HepG2 (cell line): Measurements from ENCODE around the gene NUCB1. TPM values are rescaled to one million over a fixed set of nuclear protein-coding genes. Genes with fewer than 3 reads are reported as not detected.

Experiments used
- BCLAF1 ChIP-seq: fragments of 450-650 bp; IDR thresholded peaks from 2 replicates; pipeline ENCODE4 v1.6.1; 2017; ENCODE audit warnings: mild to moderate bottlenecking
- GRHL1 ChIP-seq: sonication (generic); formaldehyde crosslinking; conservative IDR thresholded peaks from 2 replicates; pipeline ENCODE4 v1.8.0; 2022; ENCODE audit warnings: missing genetic modification reagents
- HCFC1 ChIP-seq: fragments of 150-350 bp; IDR thresholded peaks from 2 replicates; pipeline ENCODE4 v1.6.1; 2014; ENCODE audit warnings: low read depth, low read length
- IRF2 ChIP-seq: IDR thresholded peaks from 2 replicates; pipeline ENCODE4 v1.6.1; 2018; ENCODE audit warnings: missing genetic modification reagents, missing compliant biosample characterization
- MATR3 ChIP-seq: sonication (generic); formaldehyde crosslinking; IDR thresholded peaks from 2 replicates; pipeline ENCODE4 v1.4.0; 2020; ENCODE audit warnings: missing genetic modification reagents
- MIXL1 ChIP-seq: IDR thresholded peaks from 2 replicates; pipeline ENCODE4 v1.6.1; 2016
- NKX3-1 ChIP-seq: sonication (generic); formaldehyde crosslinking; IDR thresholded peaks from 2 replicates; pipeline ENCODE4 v1.5.0; 2020; ENCODE audit warnings: missing genetic modification reagents
- PATZ1 ChIP-seq: sonication (generic); formaldehyde crosslinking; IDR thresholded peaks from 2 replicates; pipeline ENCODE4 v1.4.0; 2020; ENCODE audit warnings: missing genetic modification reagents
- POLR2AphosphoS2 ChIP-seq: IDR thresholded peaks from 2 replicates; pipeline ENCODE4 v1.6.1; 2011; ENCODE audit warnings: low read depth, low read length, improper control_type of control experiment
- SCMH1 ChIP-seq: sonication (generic); formaldehyde crosslinking; IDR thresholded peaks from 2 replicates; pipeline ENCODE4 v1.9.0; 2021; ENCODE audit warnings: missing genetic modification reagents, mild to moderate bottlenecking, borderline replicate concordance
- TAF15 ChIP-seq: fragments of 200-400 bp; formaldehyde crosslinking; IDR thresholded peaks from one replicate; pipeline ENCODE4 v1.6.1; 2018; ENCODE audit warnings: mild to moderate bottlenecking, low read depth, low read length; ENCODE audit not compliant: poor library complexity, severe bottlenecking
- ZNF414 ChIP-seq: sonication (generic); formaldehyde crosslinking; IDR thresholded peaks from 2 replicates; pipeline ENCODE4 v1.5.0; 2020; ENCODE audit warnings: missing genetic modification reagents
- ZNF574 ChIP-seq: sonication (generic); formaldehyde crosslinking; IDR thresholded peaks from 2 replicates; pipeline ENCODE4 v1.4.0; 2020; ENCODE audit warnings: missing genetic modification reagents
- ZNF589 ChIP-seq: sonication (generic); formaldehyde crosslinking; conservative IDR thresholded peaks from 2 replicates; pipeline ENCODE4 v1.8.0; 2022; ENCODE audit warnings: mild to moderate bottlenecking, moderate library complexity, missing genetic modification reagents
- ZNF704 ChIP-seq: sonication (generic); formaldehyde crosslinking; IDR thresholded peaks from 2 replicates; pipeline ENCODE4 v1.8.1; 2023; ENCODE audit warnings: mild to moderate bottlenecking, inconsistent platforms, moderate library complexity, missing genetic modification reagents, borderline replicate concordance
- ZNF780A ChIP-seq: sonication (generic); formaldehyde crosslinking; IDR thresholded peaks from 2 replicates; pipeline ENCODE4 v1.8.0; 2022; ENCODE audit warnings: mild to moderate bottlenecking, missing genetic modification reagents, moderate library complexity
- ZNF839 ChIP-seq: sonication (generic); formaldehyde crosslinking; IDR thresholded peaks from 2 replicates; pipeline ENCODE4 v1.4.0; 2020; ENCODE audit warnings: missing genetic modification reagents, mild to moderate bottlenecking, borderline replicate concordance
- polyA plus RNA-seq, 8 experiments: library from polyadenylated mRNA; depleted of rRNA in 3 of 8; stranded (reverse) in 7 of 8; unstranded in 1 of 8; fragments of >200 nt; fragmentation: Illumina TruSeq in 4 of 8; extraction: Trizol in 4 of 8; gene quantifications; 2 replicates each; pipeline versions ENCODE4 v1.2.1 to v1.2.3, GENCODE V29; 2011 to 2016; ENCODE audit warnings: low read depth in 4 of 8, missing spikeins in 1 of 8, mixed read lengths in 1 of 8; ENCODE audit not compliant: insufficient read depth in 1 of 8
- total RNA-seq, 5 experiments: library from RNA; depleted of rRNA; stranded (reverse); fragments of >200 nt; fragmentation: Illumina TruSeq; extraction: Trizol; gene quantifications; 2 replicates each; pipeline ENCODE4 v1.2.3, GENCODE V29; 2016; ENCODE audit warnings: low read depth in 1 of 5

The NUCB1 gene
- total and polyA plus RNA-seq, 2 of the 13 experiments (the other 11 are each of a cell fraction or from before 2014, with no cell fraction given), result 82.3 to 106 TPM

- TF ChIP-seq NKX3-1 (CRISPR knock-in tag) (0 out of 2 replicates have a peak, but pooled peaks have one; percentile 75), IRF2 (peak; percentile 76; the same call in 1 of the 2 replicates), SCMH1 (CRISPR knock-in tag) (no peak), ZNF414 (no peak), MATR3 (no peak), ZNF574 (CRISPR knock-in tag) (peak; percentile 87), ZNF780A (CRISPR knock-in tag) (no peak), ZNF589 (CRISPR knock-in tag) (no peak), BCLAF1 (no peak), GRHL1 (no peak), POLR2AphosphoS2 (no peak), MIXL1 (CRISPR knock-in tag) (no peak), TAF15 (no peak), ZNF704 (CRISPR knock-in tag) (0 out of 2 replicates have a peak, but pooled peaks have one; percentile 30), ZNF839 (peak; percentile 91), PATZ1 (CRISPR knock-in tag) (peak; percentile 3; the same call in 1 of the 2 replicates), HCFC1 (peak; percentile 82)
Measured at GRCh38 chr19:48899781-48900476, at the start of gene NUCB1 (continued).
